NCI-H774 (cell line): ENCODE data around the gene NRL.
"Not testable (repeated sequence)": the region's sequence is repeated elsewhere in the genome, so short reads cannot be mapped to it uniquely, and the experiment has no call there.

Experiments used
- DNase-seq: peaks from one replicate; lab custom pipeline; 2025; lab: John Stamatoyannopoulos, UW

Gene NRL

GRCh38 chr14:24051789-24052655, 62.7 kb downstream of the NRL start, which contains the start of gene CARMIL3:
CARMIL3 (plus strand) TSS chr14:24052009; CDS start chr14:24052154, 145 bp downstream.
- DNase-seq = peak; percentile 72

GRCh38 chr14:24051176-24051788, 63.5 kb downstream of the NRL start:
- no peak for DNase-seq

GRCh38 chr14:24050753-24051152, 64.0 kb downstream of the NRL start:
- DNase-seq = not testable (repeated sequence)

- not testable (repeated sequence) for DNase-seq
Measured at GRCh38 chr14:24049002-24049401, 65.7 kb downstream of the NRL start.

- no peak for DNase-seq
Measured at GRCh38 chr14:24042746-24043145, 72.0 kb downstream of the NRL start.

GRCh38 chr14:24040692-24041091, 74.1 kb downstream of the NRL start:
- DNase-seq = no peak

- DNase-seq = no peak
Measured at GRCh38 chr14:24038686-24039085, 76.1 kb downstream of the NRL start.

GRCh38 chr14:24037658-24038037, 77.1 kb downstream of the NRL start:
- DNase-seq = no peak

GRCh38 chr14:24036963-24037657, 77.6 kb downstream of the NRL start:
- not testable (repeated sequence) for DNase-seq

- peak; percentile 73 for DNase-seq
Measured at GRCh38 chr14:24036169-24036962, 78.4 kb downstream of the NRL start.

GRCh38 chr14:24035769-24036168, 79.0 kb downstream of the NRL start:
- peak; percentile 15 for DNase-seq

GRCh38 chr14:24032727-24033418, 81.9 kb downstream of the NRL start:
- DNase-seq = no peak

GRCh38 chr14:24031331-24031730, 83.4 kb downstream of the NRL start:
- DNase-seq = not testable (repeated sequence)

GRCh38 chr14:24029687-24030086, 85.1 kb downstream of the NRL start:
- not testable (repeated sequence) for DNase-seq
